ENCODE data around the gene EZR.

Gene EZR

DNA sequence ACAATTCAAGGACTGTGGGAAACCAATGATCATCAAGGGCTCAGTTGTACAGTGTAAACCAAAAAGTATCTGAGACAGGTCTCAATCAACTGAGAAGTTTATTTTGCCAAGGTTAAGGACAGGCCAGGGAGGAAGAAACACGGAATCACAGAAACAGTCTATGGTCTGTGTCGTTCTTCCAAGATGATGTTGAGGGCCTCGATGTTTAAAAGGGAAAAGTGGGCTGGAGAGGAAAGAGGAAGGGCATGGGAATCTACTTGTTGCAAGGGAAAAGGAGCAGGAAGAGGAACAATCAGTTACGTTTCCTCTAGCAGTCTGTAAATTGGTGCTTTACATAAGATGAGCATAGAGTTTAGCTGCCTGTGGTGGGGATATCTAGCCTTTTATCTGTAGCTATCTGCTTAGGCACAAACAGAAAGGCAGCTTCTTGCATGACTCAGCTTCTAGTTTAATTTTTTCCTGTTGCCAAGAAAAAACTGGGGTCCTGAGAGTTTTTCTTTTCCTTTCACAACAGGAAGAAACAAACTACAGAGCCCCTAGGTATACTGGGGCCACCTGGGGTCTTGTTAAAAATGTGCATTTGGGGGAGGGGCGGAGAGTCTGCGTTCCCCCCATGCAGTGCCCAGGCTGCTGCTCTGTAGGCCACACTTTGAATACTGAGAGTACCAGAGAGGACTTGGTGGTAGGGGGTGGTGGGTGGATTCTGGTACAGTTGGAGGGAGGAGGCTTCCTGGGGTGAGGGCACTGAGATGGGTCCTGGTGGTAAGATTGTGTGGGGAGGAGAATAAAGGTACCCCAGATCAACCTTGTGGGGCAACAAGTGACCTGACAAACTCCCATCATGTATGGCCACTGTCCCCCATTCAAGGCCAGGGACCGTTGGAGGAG is 35.3 kb upstream of the EZR start:
- H3K36me3 ChIP-seq (replicated peaks; ENCODE audit: low read depth, low read length) = no peaks in the 10 kb centered on the region
- no peaks in the 10 kb centered on the region for H3K9me3 ChIP-seq (ENCODE audit: insufficient read depth, low read length)
- no peaks in the 10 kb centered on the region for H4K20me1 ChIP-seq (ENCODE audit: insufficient read depth, low read length)
- H3K4me2 ChIP-seq (ENCODE audit: low read length) = peak overlapping the region; percentile 84
- H2AFZ ChIP-seq (ENCODE audit: low read depth, low read length) = no peak overlapping the region; the same call in 1 of the 2 replicates
- H3K4me1 ChIP-seq (ENCODE audit: low read length) = peaks cover 30% of the 10 kb centered on the region
- peak overlapping the region; percentile 69 for H3K4me3 ChIP-seq (ENCODE audit: low read length)
- no peaks in the 10 kb centered on the region for H3K79me2 ChIP-seq (ENCODE audit: low read length)
- peaks cover 6% of the 10 kb centered on the region; the same call in 1 of the 2 replicates for H3K27me3 ChIP-seq (ENCODE audit: low read depth, low read length)
- 0 out of 2 replicates have a peak overlapping the region, but pooled peaks have one; percentile 47 for H3K27ac ChIP-seq (ENCODE audit: low read length)
- peak overlapping the region; percentile 46; the same call in 1 of the 2 replicates for H3K9ac ChIP-seq (ENCODE audit: low read length)
- TF ChIP-seq, protein P1, sequence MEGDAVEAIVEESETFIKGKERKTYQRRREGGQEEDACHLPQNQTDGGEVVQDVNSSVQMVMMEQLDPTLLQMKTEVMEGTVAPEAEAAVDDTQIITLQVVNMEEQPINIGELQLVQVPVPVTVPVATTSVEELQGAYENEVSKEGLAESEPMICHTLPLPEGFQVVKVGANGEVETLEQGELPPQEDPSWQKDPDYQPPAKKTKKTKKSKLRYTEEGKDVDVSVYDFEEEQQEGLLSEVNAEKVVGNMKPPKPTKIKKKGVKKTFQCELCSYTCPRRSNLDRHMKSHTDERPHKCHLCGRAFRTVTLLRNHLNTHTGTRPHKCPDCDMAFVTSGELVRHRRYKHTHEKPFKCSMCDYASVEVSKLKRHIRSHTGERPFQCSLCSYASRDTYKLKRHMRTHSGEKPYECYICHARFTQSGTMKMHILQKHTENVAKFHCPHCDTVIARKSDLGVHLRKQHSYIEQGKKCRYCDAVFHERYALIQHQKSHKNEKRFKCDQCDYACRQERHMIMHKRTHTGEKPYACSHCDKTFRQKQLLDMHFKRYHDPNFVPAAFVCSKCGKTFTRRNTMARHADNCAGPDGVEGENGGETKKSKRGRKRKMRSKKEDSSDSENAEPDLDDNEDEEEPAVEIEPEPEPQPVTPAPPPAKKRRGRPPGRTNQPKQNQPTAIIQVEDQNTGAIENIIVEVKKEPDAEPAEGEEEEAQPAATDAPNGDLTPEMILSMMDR (IDR thresholded peaks at IDR 0.05; ENCODE audit: low read depth, low read length) = no peak
- no peak for TF ChIP-seq EZH2phosphoT487 (IDR thresholded peaks at IDR 0.05; ENCODE audit: low read depth)

DNA sequence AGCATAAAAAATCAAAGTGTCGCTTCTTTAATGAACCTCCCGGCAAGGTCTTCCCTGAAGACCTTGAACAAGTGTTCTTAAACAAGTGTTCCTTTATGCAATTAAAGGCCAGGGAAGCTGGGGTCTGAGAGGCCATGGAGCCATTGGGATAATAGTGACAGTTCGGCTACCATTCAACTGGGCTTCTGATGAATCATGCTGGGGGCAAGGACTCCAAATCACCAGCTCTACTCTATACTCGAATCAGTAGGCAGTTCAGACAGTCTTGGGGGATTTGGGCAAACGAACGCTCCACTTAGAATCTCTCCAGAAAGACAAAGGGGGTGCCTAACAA is 34.7 kb upstream of the EZR start:
- Histone ChIP-seq H3K36me3 (replicated peaks; ENCODE audit: low read depth, low read length) (no peaks in the 10 kb centered on the region), H3K4me2 (ENCODE audit: low read length) (peak overlapping the region; percentile 84), H4K20me1 (ENCODE audit: insufficient read depth, low read length) (no peaks in the 10 kb centered on the region), H3K27ac (ENCODE audit: low read length) (peak overlapping the region; percentile 47), H3K79me2 (ENCODE audit: low read length) (no peaks in the 10 kb centered on the region), H3K4me1 (ENCODE audit: low read length) (peaks cover 30% of the 10 kb centered on the region), H3K27me3 (ENCODE audit: low read depth, low read length) (peaks cover 6% of the 10 kb centered on the region; the same call in 1 of the 2 replicates), H3K9ac (ENCODE audit: low read length) (peak overlapping the region; percentile 46), H3K9me3 (ENCODE audit: insufficient read depth, low read length) (no peaks in the 10 kb centered on the region), H2AFZ (ENCODE audit: low read depth, low read length) (peak overlapping the region; percentile 55; the same call in 1 of the 2 replicates), H3K4me3 (ENCODE audit: low read length) (peak overlapping the region; percentile 69)
- TF ChIP-seq, protein P1 (IDR thresholded peaks at IDR 0.05; ENCODE audit: low read depth, low read length) = no peak
- no peak for TF ChIP-seq EZH2phosphoT487 (IDR thresholded peaks at IDR 0.05; ENCODE audit: low read depth)

GRCh38 chr6:158853072-158853879 is 34.1 kb upstream of the EZR start:
- Histone ChIP-seq H3K9ac (ENCODE audit: low read length) (peak overlapping the region; percentile 46), H3K36me3 (replicated peaks; ENCODE audit: low read depth, low read length) (no peaks in the 10 kb centered on the region), H3K9me3 (ENCODE audit: insufficient read depth, low read length) (no peaks in the 10 kb centered on the region), H3K27ac (ENCODE audit: low read length) (peak overlapping the region; percentile 47), H3K4me1 (ENCODE audit: low read length) (peaks cover 30% of the 10 kb centered on the region), H4K20me1 (ENCODE audit: insufficient read depth, low read length) (no peaks in the 10 kb centered on the region), H3K4me2 (ENCODE audit: low read length) (peak overlapping the region; percentile 84), H3K4me3 (ENCODE audit: low read length) (peak overlapping the region; percentile 69), H2AFZ (ENCODE audit: low read depth, low read length) (peak overlapping the region; percentile 55; the same call in 1 of the 2 replicates), H3K79me2 (ENCODE audit: low read length) (no peaks in the 10 kb centered on the region), H3K27me3 (ENCODE audit: low read depth, low read length) (peaks cover 6% of the 10 kb centered on the region; the same call in 1 of the 2 replicates)
- TF ChIP-seq EZH2phosphoT487 (IDR thresholded peaks at IDR 0.05; ENCODE audit: low read depth) = no peak
- TF ChIP-seq, protein P1 (IDR thresholded peaks at IDR 0.05; ENCODE audit: low read depth, low read length) = no peak

Data from OCI-LY3 (cell line).